HG03103 (cell line): ENCODE results near the gene RUNX1.

Experiments
- ATAC-seq: cut with Tn5 transposase; IDR thresholded peaks from one replicate; pipeline ENCODE4 v1.9.1; 2021; ENCODE audit warnings: low read depth; ENCODE audit not compliant: unreplicated experiment

The RUNX1 gene

DNA sequence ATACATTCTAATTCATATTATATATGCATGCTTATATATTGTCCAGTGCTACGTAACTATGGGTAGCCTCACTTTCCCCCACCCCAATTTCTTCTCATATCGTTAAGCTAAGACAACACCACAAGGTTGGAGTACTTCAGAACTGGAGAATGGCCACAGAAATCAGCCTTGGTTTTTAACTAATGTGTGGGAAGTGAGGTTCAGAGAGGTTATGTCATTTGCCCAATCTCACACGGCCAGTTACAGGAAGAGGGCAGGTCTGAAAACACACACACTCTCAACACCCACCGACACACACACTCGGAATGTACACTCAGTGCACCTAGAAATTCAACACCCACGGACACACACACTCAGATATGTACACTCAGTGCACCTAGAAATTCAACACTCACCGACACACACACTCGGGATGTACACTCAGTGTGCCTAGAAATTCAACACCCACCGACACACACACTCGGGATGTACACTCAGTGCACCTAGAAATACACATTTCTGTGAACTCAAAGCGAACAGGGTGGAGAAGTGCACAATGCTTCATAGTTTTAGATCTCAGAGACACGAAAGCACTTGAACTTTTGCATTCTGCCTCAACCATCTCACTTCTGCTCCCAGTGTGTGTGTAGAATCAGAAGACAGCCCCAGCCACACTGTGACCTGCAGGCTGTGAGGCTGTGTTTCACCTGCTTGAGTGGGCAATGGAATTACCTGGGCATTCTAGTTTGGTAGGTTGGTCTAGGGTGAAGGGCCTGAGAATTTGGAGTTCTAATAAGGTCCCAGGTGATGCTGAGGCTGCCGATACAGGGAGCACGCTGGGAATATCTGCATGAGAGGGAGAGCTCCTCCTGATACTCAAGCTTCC, 209.9 kb downstream of the RUNX1 start:
- no peak for ATAC-seq

DNA sequence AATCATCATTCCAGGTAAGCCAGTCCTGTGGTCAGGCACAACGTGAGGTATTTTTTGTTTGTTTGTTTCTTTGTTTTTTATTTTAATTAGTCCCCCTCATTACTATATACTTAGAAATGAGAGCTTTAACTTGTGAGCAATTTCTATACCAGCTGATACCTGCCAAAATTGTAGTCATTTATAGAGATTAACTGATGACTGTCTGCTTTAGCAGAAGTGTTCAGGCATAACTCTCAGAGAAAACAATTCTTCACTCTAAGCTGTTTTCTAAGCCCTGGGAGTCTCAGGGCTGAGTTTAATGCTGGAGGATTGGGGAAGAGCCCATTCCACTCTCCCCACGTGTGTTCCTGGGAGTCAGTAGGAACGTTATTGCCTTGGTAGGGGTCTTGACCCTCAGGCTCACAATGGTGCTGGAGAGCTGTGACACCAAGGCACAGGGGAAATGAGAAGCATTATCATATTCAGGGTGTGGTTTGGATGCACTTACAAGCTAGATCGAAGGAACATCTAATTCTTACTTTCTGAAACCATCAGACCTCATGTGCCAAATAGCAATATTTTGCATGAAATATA, 212.1 kb downstream of the RUNX1 start:
- ATAC-seq: no peak

GRCh38 chr21:34836103-34836932, 212.8 kb downstream of the RUNX1 start:
- ATAC-seq: no peak

GRCh38 chr21:34835526-34835925, 213.6 kb downstream of the RUNX1 start:
- ATAC-seq: no peak

DNA sequence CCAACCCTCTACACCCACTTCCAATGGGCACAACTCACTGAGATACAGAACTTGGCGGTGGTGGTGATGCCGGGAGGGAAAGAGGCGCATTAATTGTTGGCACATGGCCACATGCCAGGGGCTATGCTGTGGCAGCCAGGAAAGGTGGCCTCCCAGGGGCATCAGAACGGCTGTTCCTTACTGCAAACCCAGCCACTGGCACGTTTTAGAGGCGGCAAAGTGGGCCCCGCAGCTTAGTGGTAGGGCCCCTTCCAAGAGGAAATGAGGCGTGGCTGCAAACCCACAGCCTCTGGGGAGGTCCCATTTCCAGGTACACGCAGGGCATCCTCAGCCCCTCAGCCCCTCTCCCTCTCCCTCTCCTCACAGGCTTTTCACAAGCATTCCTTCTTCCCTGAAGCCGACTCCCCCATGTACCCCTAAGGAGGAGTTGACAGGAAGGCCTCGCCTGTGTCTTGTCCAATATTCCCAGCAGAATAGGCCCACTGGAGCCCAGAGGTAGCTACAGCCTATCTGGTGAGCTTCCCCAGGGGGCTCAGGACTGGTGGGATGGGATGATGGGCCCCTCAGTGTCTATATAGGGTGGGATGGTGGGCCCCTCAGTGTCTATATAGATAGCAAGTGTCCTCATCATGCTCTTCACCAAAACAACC, 214.1 kb downstream of the RUNX1 start:
- no peak for ATAC-seq

- ATAC-seq: no peak
Measured at GRCh38 chr21:34834290-34834689, 214.8 kb downstream of the RUNX1 start.

DNA sequence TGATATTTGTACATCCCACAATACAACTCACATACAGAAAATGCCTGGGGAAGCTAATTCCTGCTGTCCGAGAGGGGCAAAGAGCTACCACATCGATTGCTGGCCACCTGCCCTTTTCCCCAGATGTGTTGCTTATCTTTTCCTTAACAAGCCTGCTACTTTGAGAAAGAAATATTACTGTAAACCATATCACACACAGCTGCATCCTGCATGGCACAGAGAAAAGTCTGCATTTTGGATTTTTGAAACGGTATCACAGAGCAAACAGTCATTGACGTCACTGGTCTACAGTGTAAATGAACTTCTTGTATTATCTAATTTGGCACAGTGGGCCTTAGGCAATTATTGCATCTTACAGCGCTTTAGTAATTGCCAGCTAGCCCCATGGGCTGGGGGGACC, 215.6 kb downstream of the RUNX1 start:
- ATAC-seq: no peak

DNA sequence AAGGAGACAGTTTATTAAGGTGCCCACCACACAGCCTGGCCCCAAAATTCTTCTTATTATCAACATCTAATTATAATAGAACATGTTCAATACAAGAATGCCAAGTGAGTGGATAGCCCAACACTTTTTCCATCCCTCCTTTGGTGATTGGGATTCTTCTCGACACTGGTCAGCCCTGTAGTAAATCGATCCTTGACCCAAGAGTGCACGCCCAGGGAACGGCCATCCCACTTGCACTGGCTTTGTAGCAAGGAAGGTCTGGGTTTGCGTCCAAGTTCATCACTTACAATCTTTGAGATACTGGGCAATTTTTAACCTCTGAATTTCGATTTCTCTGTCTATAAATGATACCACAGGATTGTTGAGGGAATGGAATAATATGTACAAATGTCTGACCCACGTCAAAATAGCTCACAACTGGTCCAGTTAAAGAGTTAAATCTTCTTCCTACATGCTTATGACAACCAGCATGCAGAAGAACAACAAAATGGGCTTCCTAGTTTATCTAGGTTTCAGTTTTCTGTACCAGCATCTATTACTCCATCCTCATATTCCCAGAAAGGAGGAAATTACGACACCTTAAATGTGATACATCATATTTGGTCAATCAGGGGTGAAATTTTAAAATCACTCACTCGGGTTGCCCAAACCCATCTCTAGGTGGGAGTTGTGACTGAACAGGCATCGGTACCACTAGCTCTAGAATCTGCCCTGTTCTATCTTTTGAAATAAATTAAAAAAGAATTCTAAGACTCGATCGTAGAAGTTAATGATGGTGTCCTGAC, 218.5 kb downstream of the RUNX1 start:
- no peak for ATAC-seq

GRCh38 chr21:34827445-34828235, 221.5 kb downstream of the RUNX1 start:
- ATAC-seq: no peak

DNA sequence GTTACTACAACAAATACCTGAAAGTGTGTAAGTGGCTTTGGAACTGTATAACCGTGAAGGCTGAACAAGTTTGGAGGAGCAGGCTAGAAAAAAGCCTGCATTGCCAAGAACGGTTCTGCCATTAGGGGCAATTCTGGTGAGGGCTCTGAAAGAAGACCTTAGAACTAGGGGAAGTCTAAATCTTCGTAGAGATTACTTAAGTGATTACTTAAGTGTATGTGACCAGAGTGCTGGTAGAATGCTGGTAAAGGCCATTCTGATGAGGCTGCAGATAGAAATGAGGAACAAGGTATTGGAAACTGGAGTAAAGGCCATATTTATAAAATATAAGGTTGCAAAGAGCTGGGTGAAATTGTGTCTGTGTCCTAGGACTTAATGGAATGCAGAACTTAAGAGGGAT, 222.3 kb downstream of the RUNX1 start:
- no peak for ATAC-seq

DNA sequence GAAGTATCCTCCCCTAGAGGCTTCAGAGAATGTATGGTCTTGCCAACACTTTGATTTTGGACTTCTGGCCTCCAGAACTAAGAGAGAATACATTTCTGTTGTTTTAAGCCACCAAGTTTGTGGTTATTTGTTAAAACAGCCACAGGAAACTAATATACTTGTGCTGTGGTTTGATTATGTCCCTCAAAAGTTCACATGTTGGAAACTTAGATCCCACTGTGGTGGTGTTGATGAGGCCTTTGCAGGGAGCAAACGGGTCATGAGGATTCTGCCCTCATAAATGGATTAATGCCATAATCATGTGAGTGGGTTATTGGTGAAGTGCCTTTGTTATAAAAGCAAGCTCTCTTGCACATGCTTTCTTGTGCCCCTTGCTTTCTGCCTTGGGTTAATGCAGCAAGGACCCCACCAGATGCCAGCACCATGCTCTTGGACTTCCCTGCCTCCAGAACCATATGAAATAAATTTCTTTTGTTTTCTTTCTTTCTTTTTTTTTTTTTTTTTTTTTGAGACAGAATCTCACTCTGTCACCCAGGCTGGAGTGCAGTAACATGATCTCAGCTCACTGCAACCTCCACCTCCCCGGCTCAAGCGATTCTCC, 223.1 kb downstream of the RUNX1 start:
- no peak for ATAC-seq

GRCh38 chr21:34825101-34825500, 224.0 kb downstream of the RUNX1 start:
- ATAC-seq: no peak

DNA sequence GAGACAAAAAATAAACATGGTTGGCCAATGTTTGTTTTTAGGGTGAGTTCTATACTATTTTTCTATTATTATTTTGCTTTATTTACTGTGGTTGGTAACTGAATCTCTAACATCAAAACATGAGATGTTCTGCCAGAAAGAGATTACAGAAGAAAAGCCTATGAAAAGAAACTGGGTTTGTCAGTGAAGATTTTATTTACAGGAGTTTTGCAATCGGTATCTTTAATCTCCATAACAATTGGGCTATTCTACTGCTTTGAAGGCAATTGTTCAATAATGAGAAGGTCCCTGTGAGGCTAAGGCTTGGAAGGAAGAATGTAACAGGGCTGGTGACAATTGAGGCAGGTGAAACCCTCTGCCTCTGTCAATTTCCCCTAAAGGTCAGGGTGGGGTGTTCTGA, 224.8 kb downstream of the RUNX1 start:
- ATAC-seq: no peak

- no peak for ATAC-seq
Measured at GRCh38 chr21:34822942-34823341, 226.2 kb downstream of the RUNX1 start.

DNA sequence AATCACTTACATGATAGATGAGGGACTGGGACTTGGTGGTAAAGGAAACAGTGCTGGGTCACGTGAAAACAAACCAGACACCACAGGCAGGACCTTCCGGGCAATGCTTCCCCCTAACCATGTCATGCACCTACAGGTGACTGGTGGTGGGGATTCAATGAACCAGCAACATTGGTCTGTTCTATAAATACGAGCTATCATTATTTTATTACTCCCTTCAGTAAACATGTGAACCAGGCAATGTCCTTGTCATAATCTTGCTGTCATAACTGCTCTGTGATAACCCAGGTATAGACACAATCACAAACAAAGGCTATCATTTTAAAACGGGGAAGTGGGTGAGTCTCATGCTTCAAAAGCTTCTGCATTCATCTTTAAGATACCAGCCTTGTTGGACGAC, 226.9 kb downstream of the RUNX1 start:
- ATAC-seq: no peak

GRCh38 chr21:34821717-34822116, 227.4 kb downstream of the RUNX1 start:
- no peak for ATAC-seq

- no peak for ATAC-seq
Measured at GRCh38 chr21:34820051-34820450, 229.1 kb downstream of the RUNX1 start.

DNA sequence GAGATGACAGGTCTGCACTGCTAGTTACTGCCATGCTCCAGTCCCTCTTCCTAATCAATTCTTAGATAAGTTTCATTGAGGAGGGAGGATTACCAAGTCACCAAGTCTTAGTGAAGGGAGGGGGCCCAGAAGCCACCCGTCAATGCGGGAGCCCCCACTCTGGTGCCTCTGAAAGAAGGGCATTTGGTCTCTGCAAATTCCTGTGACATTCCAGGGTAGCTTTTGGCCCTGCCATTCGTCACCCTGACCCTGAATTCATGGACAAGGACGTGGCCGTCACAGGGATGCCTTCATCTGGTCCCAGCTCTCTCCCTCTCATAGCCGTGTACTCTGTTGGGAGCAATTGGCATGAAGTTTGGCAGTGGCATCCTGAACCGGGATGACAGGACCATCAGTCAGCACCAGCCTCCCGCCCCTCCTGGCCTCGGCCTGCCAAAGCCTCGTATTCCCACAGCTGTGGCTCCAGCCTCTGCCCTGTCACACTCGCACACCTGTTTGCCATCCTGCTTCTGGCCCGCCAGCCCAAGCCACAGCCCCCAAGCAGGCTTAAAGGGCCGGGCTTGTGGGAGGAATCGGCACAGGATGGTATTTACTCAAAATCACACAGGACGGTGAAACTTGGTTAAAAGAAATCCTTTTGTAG, 229.6 kb downstream of the RUNX1 start:
- no peak for ATAC-seq
